PC-9 (cell line): ENCODE data around the gene HSBP1.

Experiments used
- EZH2 ChIP-seq: fragments of 200-600 bp; sonication (generic); IDR thresholded peaks from 2 replicates; pipeline ENCODE4 v1.8.0; 2017; ENCODE audit warnings: antibody characterized with exemption, low read depth
- TF ChIP-seq, protein P1 (sequence below): fragments of 200-600 bp; sonication (generic); conservative IDR thresholded peaks from 2 replicates; pipeline ENCODE4 v1.6.1; 2017; ENCODE audit warnings: mixed run types, antibody characterized with exemption, mild to moderate bottlenecking, moderate library complexity

DNA sequence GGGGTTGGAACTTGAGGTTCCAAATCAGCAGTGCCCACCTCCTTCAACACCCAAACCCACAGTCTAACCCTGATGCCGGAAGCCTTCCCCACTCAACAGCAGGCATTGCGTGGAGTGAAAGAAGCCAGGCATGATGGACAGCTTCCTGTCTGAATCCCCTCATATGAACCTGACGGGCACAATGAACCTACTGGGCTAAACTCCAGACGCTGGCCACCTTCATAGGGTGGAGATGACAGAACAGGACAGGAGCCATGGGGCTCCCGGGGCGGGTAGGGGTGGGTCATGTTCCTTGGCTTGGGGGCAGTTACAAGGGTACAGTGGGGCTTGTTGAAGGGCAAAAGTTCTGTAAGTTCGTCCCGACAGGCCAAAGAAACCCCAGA lies 460 bp upstream of the HSBP1 start:
- TF ChIP-seq, protein P1, sequence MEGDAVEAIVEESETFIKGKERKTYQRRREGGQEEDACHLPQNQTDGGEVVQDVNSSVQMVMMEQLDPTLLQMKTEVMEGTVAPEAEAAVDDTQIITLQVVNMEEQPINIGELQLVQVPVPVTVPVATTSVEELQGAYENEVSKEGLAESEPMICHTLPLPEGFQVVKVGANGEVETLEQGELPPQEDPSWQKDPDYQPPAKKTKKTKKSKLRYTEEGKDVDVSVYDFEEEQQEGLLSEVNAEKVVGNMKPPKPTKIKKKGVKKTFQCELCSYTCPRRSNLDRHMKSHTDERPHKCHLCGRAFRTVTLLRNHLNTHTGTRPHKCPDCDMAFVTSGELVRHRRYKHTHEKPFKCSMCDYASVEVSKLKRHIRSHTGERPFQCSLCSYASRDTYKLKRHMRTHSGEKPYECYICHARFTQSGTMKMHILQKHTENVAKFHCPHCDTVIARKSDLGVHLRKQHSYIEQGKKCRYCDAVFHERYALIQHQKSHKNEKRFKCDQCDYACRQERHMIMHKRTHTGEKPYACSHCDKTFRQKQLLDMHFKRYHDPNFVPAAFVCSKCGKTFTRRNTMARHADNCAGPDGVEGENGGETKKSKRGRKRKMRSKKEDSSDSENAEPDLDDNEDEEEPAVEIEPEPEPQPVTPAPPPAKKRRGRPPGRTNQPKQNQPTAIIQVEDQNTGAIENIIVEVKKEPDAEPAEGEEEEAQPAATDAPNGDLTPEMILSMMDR = no peak
- no peak for TF ChIP-seq EZH2
